ENCODE measurements around the gene GGA2. TPM values are rescaled to one million over a fixed set of nuclear protein-coding genes. Genes with fewer than 3 reads are reported as not detected.

GGA2 gene
- total RNA-seq, 1 donor from 2014 or later: 40.4 TPM

DNA sequence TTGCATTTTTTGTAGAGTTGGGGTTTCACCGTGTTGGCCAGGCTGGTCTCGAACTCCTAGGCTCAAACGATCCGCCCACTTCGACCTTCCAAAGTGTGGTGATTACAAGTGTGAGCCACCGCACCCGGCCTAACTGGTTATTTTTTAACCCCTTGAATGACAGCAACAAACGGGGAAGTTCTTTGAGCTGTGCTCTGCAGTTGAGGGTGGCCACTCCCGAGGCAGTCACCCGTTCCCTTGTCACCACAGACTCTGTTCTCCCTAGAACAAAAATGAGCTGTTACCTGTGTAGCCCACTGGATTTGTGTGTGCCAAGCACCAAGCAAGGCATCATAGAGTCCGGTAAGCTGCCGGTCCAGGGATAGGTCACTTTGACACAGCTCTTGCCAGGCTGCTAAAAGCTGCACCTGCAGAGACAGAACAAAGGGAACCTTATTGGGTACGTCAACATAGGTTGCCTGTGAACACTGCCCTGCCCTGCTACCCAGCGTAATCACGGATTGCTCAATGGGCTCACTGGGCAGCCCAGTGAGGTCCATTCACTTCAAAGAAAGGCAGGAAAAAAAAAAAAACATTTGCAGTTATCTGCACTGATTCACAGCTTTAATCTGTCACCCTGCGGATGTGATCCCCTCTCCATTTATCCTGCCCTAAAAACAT is 76.9 kb downstream of the GGA2 start:
- Mint-ChIP-seq H3K4me3 (ENCODE audit: unreplicated experiment) (no peak overlapping the region), H3K27me3 (ENCODE audit: low read depth) (no peaks in the 10 kb centered on the region), H3K9me3 (ENCODE audit: low read depth) (no peaks in the 10 kb centered on the region), H3K4me1 (ENCODE audit: low read depth) (peaks cover 4% of the 10 kb centered on the region), H3K27ac (ENCODE audit: unreplicated experiment) (no peak overlapping the region), H3K36me3 (ENCODE audit: low read depth) (peaks cover 25% of the 10 kb centered on the region)
- DNase-seq (ENCODE audit: low spot score): no peak
- no peak for TF ChIP-seq CTCF (IDR thresholded peaks at IDR 0.05)

DNA sequence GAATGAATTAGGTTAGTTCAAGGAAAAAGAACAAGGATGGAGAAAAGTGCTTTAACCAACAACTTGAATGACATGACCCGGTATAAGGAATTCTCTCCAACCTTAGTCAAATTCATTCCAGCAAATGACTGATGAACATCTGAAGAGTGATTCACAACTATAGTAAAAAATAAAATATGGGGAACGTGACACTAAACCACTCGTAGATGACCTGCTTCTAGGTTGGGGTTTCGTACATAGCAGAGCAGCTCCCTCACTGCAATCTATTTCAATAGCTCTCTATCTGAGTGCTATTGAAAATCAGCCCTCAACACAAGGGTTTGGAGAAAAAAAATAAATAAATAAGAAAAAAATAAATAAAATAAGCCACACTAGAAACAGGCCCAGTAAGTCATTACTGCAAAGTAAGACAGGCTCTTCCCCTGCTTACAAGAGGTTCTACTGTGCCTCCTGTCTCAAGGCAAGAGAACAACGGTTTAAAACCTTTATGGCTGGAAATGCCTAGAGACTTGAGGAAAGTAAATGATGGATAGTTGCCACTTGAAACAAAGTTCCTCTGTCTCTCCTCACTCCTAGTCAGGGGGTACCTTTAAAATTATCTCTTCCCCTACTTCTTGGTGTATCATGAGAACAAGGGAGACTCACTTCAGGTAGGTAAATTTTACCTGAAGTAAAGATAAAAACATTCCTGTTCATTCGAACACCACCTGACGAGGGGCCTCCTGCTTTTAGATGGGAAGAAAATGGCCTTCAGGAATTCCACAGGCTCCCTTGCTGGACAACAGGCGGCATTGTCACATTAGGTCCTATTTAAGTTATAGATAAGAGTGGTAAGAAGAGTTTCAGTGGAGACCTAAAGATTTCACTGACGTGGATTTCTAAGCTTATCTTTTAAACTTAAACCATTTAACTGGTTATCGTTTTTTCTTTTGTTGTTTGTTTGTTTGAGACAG is 77.8 kb downstream of the GGA2 start:
- H3K4me3 Mint-ChIP-seq (ENCODE audit: unreplicated experiment): no peak overlapping the region
- H3K27ac Mint-ChIP-seq (ENCODE audit: unreplicated experiment): no peak overlapping the region
- no peaks in the 10 kb centered on the region for H3K27me3 Mint-ChIP-seq (ENCODE audit: low read depth)
- no peak for TF ChIP-seq CTCF (IDR thresholded peaks at IDR 0.05)
- H3K36me3 Mint-ChIP-seq (ENCODE audit: low read depth): peaks cover 23% of the 10 kb centered on the region
- no peaks in the 10 kb centered on the region for H3K9me3 Mint-ChIP-seq (ENCODE audit: low read depth)
- peaks cover 4% of the 10 kb centered on the region for H3K4me1 Mint-ChIP-seq (ENCODE audit: low read depth)
- no peak for DNase-seq (ENCODE audit: low spot score)

- TF ChIP-seq CTCF (IDR thresholded peaks at IDR 0.05): no peak
- H3K4me3 Mint-ChIP-seq (ENCODE audit: unreplicated experiment): no peak overlapping the region
- H3K4me1 Mint-ChIP-seq (ENCODE audit: low read depth): peaks cover 15% of the 10 kb centered on the region
- no peaks in the 10 kb centered on the region for H3K9me3 Mint-ChIP-seq (ENCODE audit: low read depth)
- no peak for DNase-seq (ENCODE audit: low spot score)
- H3K27me3 Mint-ChIP-seq (ENCODE audit: low read depth): no peaks in the 10 kb centered on the region
- no peak overlapping the region for H3K27ac Mint-ChIP-seq (ENCODE audit: unreplicated experiment)
- peaks cover 16% of the 10 kb centered on the region for H3K36me3 Mint-ChIP-seq (ENCODE audit: low read depth)
Observed at GRCh38 chr16:23428351-23428750, 81.9 kb downstream of the GGA2 start.

DNA sequence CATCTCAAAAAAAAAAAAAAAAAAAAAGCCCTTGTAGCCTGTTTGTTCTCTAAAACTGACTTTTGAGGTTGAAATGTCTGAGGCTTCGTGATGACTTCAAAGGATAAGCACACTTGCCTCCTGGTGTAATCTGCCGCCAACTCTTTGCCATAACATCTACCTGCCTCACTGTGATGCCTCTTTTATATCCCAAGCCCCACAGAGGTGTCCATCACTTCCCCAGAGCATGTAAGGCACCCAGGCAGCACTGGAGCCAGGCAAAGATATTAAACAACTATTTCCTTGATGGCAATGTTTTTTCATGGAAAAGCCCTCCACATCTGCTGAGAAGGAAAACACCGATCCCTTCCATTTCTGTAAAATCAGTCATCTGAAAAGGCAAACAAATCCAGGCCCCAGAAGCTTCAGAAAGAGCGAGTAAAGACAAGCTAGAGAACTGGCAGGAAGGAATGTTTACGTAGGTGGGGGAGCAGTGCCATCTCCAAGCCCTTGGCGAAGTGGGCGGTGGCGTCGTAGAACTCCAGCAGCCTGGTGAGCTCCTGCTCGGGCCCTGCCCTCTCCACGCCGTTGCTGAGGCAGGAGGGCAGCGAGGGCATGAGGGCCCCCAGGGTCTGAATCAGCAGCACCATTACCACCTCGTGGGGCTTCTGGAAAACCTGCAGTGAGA is 85.9 kb downstream of the GGA2 start:
- no peak for DNase-seq (ENCODE audit: low spot score)
- Mint-ChIP-seq H3K9me3 (ENCODE audit: low read depth) (no peaks in the 10 kb centered on the region), H3K4me3 (ENCODE audit: unreplicated experiment) (peak overlapping the region; percentile 3), H3K4me1 (ENCODE audit: low read depth) (peaks cover 29% of the 10 kb centered on the region), H3K36me3 (ENCODE audit: low read depth) (peaks cover 16% of the 10 kb centered on the region), H3K27ac (ENCODE audit: unreplicated experiment) (peak overlapping the region; percentile 89), H3K27me3 (ENCODE audit: low read depth) (no peaks in the 10 kb centered on the region)
- TF ChIP-seq CTCF (IDR thresholded peaks at IDR 0.05): no peak

GRCh38 chr16:23423496-23424049 is 86.7 kb downstream of the GGA2 start:
- peak overlapping the region; percentile 89 for H3K27ac Mint-ChIP-seq (ENCODE audit: unreplicated experiment)

More at GRCh38 chr16:23423496-23424049, 86.7 kb downstream of the GGA2 start:
- Mint-ChIP-seq H3K36me3 (ENCODE audit: low read depth) (peaks cover 13% of the 10 kb centered on the region), H3K4me3 (ENCODE audit: unreplicated experiment) (no peak overlapping the region), H3K4me1 (ENCODE audit: low read depth) (peaks cover 29% of the 10 kb centered on the region), H3K27me3 (ENCODE audit: low read depth) (no peaks in the 10 kb centered on the region), H3K9me3 (ENCODE audit: low read depth) (no peaks in the 10 kb centered on the region)
- peak; percentile 17 for TF ChIP-seq CTCF (IDR thresholded peaks at IDR 0.05)
- DNase-seq (ENCODE audit: low spot score): no peak
